Caco-2 (cell line): ENCODE data around the gene CCNL2. TPM values are rescaled to one million over a fixed set of nuclear protein-coding genes. Genes with fewer than 3 reads are reported as not detected.

ENCODE experiments used
- BruUV-seq: library from RNA; stranded (reverse); fragments of 400-500 nt; replicated peaks from 2 replicates; lab custom pipeline; 2021; lab: Mats Ljungman, UMichigan
- CTCF ChIA-PET: fragments of 300-600 bp; sonication (Branson Sonifier 250); formaldehyde crosslinking; loops from one replicate; lab custom pipeline; 2022; ENCODE audit warnings: antibody characterized with exemption; lab: Charles Lee
- POLR2A ChIA-PET: fragments of 300-600 bp; sonication (Branson Sonifier 250); formaldehyde crosslinking; loops from one replicate; lab custom pipeline; 2022; ENCODE audit warnings: antibody characterized with exemption; lab: Charles Lee
- DNase-seq, 2 experiments: peaks; one replicate each; pipeline versions ENCODE4 v3.0.0 to v3.0.0-alpha.2; 2020 to 2022
- H3K27me3 ChIP-seq: replicated peaks from 2 replicates; pipeline ENCODE4 v1.6.0; 2011; ENCODE audit warnings: low read length; ENCODE audit not compliant: control insufficient read depth, insufficient read depth
- H3K36me3 ChIP-seq: 2 replicates; pipeline ENCODE4 v1.5.1; 2011; ENCODE audit warnings: low read length; ENCODE audit not compliant: control insufficient read depth, insufficient read depth
- H3K4me1 ChIP-seq: fragments of 250-450 bp; sonication (Bioruptor Pico); 2 replicates; pipeline ENCODE4 v1.5.1; 2020; ENCODE audit warnings: mild to moderate bottlenecking
- H3K4me3 ChIP-seq: 2 replicates; pipeline ENCODE4 v1.5.1; 2011; ENCODE audit warnings: low read depth, mild to moderate bottlenecking, control low read depth, low read length
- H3K9me3 ChIP-seq: fragments of 250-450 bp; sonication (Bioruptor Pico); 2 replicates; pipeline ENCODE4 v1.5.1; 2020; ENCODE audit warnings: mild to moderate bottlenecking, moderate library complexity
- H3K27ac Mint-ChIP-seq: one replicate; pipeline ENCODE4 v1.8.0; 2022; ENCODE audit warnings: mixed read lengths; ENCODE audit not compliant: unreplicated experiment
- H3K27me3 Mint-ChIP-seq: one replicate; pipeline ENCODE4 v1.8.0; 2022; ENCODE audit warnings: mixed read lengths; ENCODE audit not compliant: insufficient read depth, unreplicated experiment
- H3K36me3 Mint-ChIP-seq: one replicate; pipeline ENCODE4 v1.8.0; 2022; ENCODE audit warnings: mild to moderate bottlenecking, mixed read lengths; ENCODE audit not compliant: insufficient read depth, unreplicated experiment
- H3K4me1 Mint-ChIP-seq: one replicate; pipeline ENCODE4 v1.8.0; 2022; ENCODE audit warnings: low read depth, mixed read lengths; ENCODE audit not compliant: unreplicated experiment
- H3K4me3 Mint-ChIP-seq: one replicate; pipeline ENCODE4 v1.8.0; 2022; ENCODE audit warnings: mild to moderate bottlenecking, moderate library complexity, mixed read lengths; ENCODE audit not compliant: unreplicated experiment
- H3K9me3 Mint-ChIP-seq: one replicate; pipeline ENCODE4 v1.8.0; 2022; ENCODE audit warnings: mixed read lengths; ENCODE audit not compliant: unreplicated experiment
- intact Hi-C: fragments of 100-400 bp; cut with micrococcal nuclease; formaldehyde crosslinking; loops from one replicate; pipeline ENCODE4 v1.10.0; 2022; ENCODE audit not compliant: unreplicated experiment
- total RNA-seq: library from RNA; stranded (reverse); gene quantifications from 2 replicates; pipeline ENCODE4 v1.2.3, GENCODE V29; 2022
- TF ChIP-seq, protein P1 (sequence below), 2 experiments: fragments of 200-600 bp in 1 of 2; IDR thresholded peaks; 1 replicate in 1 of 2; 2 replicates in 1 of 2; pipeline versions ENCODE4 v1.5.1 to v1.8.0; 2011 to 2022; ENCODE audit warnings: antibody characterized with exemption in 1 of 2, control low read depth in 1 of 2, inconsistent platforms in 1 of 2, low read depth in 1 of 2, low read length in 1 of 2, mild to moderate bottlenecking in 1 of 2, moderate library complexity in 1 of 2; ENCODE audit not compliant: insufficient read depth in 1 of 2, severe bottlenecking in 1 of 2, unreplicated experiment in 1 of 2

The CCNL2 gene
- total RNA-seq, 1 experiment from 2014 or later: 147 TPM

DNA sequence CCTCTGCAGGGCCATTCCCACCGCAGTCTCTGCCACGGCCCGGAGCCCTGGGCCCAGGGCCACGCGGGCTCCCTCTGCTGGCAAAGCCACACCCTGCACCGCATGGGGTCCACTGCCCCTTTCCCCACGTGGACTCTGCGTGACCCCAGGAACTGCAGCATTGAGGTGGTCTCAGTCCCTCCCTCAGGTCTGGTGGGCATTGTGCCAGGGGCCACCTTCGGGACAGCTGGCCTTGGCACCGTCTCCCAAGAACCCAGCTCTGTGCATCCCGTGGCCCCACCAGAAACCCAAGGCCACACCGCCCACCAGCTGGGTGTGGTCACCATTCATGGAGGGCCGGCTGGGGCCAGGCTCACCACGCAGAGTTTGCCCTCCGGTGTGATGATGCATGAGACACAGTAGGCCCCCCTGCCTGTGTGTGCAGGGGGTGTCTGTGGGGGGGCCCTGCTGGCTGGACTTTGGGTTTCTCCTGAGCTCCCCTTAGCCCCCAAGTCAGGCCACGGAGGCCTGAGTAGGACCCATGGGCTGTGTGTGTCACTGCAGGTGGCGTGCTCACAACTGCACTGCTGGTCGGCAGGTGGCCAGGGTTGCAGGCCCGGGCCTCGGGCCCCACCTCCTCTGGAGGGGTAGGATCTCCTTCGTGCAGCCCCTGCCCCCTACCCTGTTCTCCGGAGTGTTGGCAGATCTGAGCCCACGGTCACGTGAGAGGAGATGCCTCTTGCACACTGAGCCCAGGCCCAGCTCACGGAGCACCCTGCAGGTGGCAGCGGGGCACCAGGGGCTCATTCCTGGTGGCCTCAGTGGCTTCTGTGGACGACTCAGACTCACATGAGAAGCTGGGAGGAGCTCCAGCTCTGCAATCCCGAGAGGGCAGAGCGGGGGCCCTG, 42.1 kb upstream of the CCNL2 start:
- TF ChIP-seq, protein P1, sequence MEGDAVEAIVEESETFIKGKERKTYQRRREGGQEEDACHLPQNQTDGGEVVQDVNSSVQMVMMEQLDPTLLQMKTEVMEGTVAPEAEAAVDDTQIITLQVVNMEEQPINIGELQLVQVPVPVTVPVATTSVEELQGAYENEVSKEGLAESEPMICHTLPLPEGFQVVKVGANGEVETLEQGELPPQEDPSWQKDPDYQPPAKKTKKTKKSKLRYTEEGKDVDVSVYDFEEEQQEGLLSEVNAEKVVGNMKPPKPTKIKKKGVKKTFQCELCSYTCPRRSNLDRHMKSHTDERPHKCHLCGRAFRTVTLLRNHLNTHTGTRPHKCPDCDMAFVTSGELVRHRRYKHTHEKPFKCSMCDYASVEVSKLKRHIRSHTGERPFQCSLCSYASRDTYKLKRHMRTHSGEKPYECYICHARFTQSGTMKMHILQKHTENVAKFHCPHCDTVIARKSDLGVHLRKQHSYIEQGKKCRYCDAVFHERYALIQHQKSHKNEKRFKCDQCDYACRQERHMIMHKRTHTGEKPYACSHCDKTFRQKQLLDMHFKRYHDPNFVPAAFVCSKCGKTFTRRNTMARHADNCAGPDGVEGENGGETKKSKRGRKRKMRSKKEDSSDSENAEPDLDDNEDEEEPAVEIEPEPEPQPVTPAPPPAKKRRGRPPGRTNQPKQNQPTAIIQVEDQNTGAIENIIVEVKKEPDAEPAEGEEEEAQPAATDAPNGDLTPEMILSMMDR (IDR thresholded peaks at IDR 0.05; ENCODE audit: insufficient read depth in 1 of 2, low read depth in 1 of 2, low read length in 1 of 2, severe bottlenecking in 1 of 2, unreplicated experiment in 1 of 2): peak; percentile 64 to 77
- H3K9me3 ChIP-seq: no peaks in the 10 kb centered on the region
- DNase-seq: peak in 1 of 2 experiments; percentile 66
- intact Hi-C loops: loop anchor here (2.0 kb wide), 1 partner anchor 42 kb away; the partner anchor contains the start of gene CCNL2
- CTCF ChIA-PET: interaction anchor here (0.6 to 0.8 kb wide), 2 partner anchors 17 to 66 kb away, joined by 3 to 4 read pairs; no protein-coding TSS in a partner anchor
- no TSS peak for BruUV-seq
- H3K36me3 ChIP-seq: no peaks in the 10 kb centered on the region
- H3K27me3 Mint-ChIP-seq: no peaks in the 10 kb centered on the region
- H3K4me1 Mint-ChIP-seq: no peaks in the 10 kb centered on the region
- POLR2A ChIA-PET: interaction anchor here (0.6 to 0.9 kb wide), 2 partner anchors 42 to 64 kb away, joined by 3 to 4 read pairs; partner anchors contain the start of gene CCNL2
- no peaks in the 10 kb centered on the region for H3K27me3 ChIP-seq
- H3K27ac Mint-ChIP-seq: no peak overlapping the region
- H3K36me3 Mint-ChIP-seq: peaks cover 11% of the 10 kb centered on the region
- H3K4me3 Mint-ChIP-seq: no peak overlapping the region
- H3K4me1 ChIP-seq: peaks cover 17% of the 10 kb centered on the region
- no peak overlapping the region for H3K4me3 ChIP-seq
- H3K9me3 Mint-ChIP-seq: no peaks in the 10 kb centered on the region

DNA sequence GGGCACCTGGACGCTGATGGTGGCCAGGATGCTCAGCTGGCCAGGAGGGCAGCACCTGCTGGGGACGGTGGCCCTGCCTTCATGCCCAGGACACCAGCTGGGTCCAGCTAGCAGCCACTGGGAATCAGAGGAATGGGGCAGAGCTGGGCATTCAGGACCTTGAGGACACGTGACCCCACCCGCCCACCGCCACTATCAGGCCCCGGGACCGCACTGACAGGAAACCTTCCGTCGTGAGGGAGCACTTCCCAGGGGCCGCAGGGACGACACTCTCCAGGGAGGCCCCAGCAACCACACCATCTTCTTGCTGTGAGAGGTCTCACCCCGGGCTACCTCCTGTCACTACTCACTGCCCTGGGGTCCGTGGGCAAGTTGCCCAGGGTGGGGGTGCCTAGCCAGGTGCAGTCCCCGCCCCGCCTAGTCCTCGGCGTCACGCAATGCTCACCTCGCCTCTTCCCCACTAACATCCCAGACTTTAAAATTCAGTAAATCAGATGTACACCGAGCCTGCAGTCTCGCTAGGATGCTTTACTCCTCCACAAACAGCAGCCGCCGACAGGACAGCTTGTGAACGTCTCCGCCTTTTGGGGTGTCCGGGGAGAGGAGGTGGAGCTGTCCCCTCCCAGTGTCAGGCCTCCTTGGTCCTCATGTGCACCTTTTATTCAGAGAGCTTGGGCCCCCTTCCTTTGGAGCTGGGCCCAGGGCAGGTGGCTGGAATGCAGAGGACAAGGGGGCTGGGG, 41.3 kb upstream of the CCNL2 start:
- Mint-ChIP-seq H3K9me3 (no peaks in the 10 kb centered on the region), H3K4me3 (no peak overlapping the region), H3K27ac (no peak overlapping the region), H3K4me1 (no peaks in the 10 kb centered on the region), H3K27me3 (no peaks in the 10 kb centered on the region), H3K36me3 (peaks cover 11% of the 10 kb centered on the region)
- ChIA-PET CTCF (interaction anchor here (0.8 kb wide), 1 partner anchor 18 kb away, joined by 4 read pairs; no protein-coding TSS in a partner anchor), POLR2A (interaction anchor here (0.9 kb wide), 1 partner anchor 41 kb away, joined by 4 read pairs; the partner anchor contains the start of gene CCNL2)
- intact Hi-C loops: loop anchor here (2.0 kb wide), 1 partner anchor 42 kb away; the partner anchor contains the start of gene CCNL2
- no peaks in the 10 kb centered on the region for H3K27me3 ChIP-seq
- DNase-seq: no peak
- H3K9me3 ChIP-seq: no peaks in the 10 kb centered on the region
- TSS peak; percentile 31 for BruUV-seq
- H3K4me1 ChIP-seq: peaks cover 18% of the 10 kb centered on the region
- TF ChIP-seq, protein P1 (IDR thresholded peaks at IDR 0.05; ENCODE audit: insufficient read depth in 1 of 2, low read depth in 1 of 2, low read length in 1 of 2, severe bottlenecking in 1 of 2, unreplicated experiment in 1 of 2): no peak
- H3K36me3 ChIP-seq: no peaks in the 10 kb centered on the region
- H3K4me3 ChIP-seq: no peak overlapping the region
